WERI-Rb-1 (cell line): ENCODE measurements around the gene KCTD10.

Experiments
- DNase-seq: peaks from one replicate; pipeline ENCODE4 v3.0.0-alpha.2; 2020
- H3K27ac ChIP-seq: fragments of 250-450 bp; sonication (Bioruptor Pico); 2 replicates; pipeline ENCODE4 v1.5.1; 2020; ENCODE audit warnings: mild to moderate bottlenecking, moderate library complexity
- H3K27me3 ChIP-seq: fragments of 250-450 bp; sonication (Bioruptor Pico); 2 replicates; pipeline ENCODE4 v1.5.1; 2021; ENCODE audit warnings: mild to moderate bottlenecking, low read depth, moderate library complexity; ENCODE audit not compliant: insufficient read depth, severe bottlenecking
- H3K36me3 ChIP-seq: fragments of 250-450 bp; sonication (Bioruptor Pico); 2 replicates; pipeline ENCODE4 v1.5.1; 2020; ENCODE audit warnings: mild to moderate bottlenecking, moderate library complexity
- H3K4me3 ChIP-seq: 2 replicates; pipeline ENCODE4 v1.5.1; 2011; ENCODE audit warnings: low read depth, mild to moderate bottlenecking, control low read depth, low read length
- H3K9me3 ChIP-seq: fragments of 250-450 bp; sonication (Bioruptor Pico); 2 replicates; pipeline ENCODE4 v1.5.1; 2021; ENCODE audit warnings: mild to moderate bottlenecking, moderate library complexity; ENCODE audit not compliant: severe bottlenecking
- CTCF ChIP-seq: IDR thresholded peaks from 2 replicates; pipeline ENCODE4 v1.5.1; 2011; ENCODE audit warnings: low read depth, mild to moderate bottlenecking, control low read depth, inconsistent platforms, low read length

KCTD10 gene

GRCh38 chr12:109512608-109513007 is 35.5 kb upstream of the KCTD10 start:
- no peak for TF ChIP-seq CTCF
- H3K9me3 ChIP-seq = no peaks in the 10 kb centered on the region
- H3K4me3 ChIP-seq = no peak overlapping the region
- H3K27me3 ChIP-seq = no peaks in the 10 kb centered on the region
- peaks cover 47% of the 10 kb centered on the region for H3K36me3 ChIP-seq
- DNase-seq = no peak
- no peak overlapping the region for H3K27ac ChIP-seq

DNA sequence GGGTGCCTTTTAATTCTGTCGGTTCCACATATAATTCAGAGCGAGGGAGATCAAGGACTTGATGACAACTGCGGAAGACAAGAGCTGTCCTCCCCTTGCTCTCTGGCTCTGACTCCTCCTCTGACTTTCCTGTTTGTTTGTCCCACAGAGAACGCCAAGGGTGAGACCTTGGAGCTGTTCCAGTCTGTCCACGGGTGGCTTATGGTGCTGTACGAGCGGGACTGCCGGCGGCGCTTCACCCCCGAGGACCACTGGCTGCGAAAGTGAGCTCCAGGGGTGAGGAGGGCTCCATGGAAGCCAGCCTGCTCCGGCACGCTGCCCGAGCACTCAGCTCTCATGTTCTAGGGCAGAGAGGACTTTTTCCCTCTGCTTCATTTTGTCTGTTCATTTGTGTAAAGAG is 33.1 kb upstream of the KCTD10 start:
- Histone ChIP-seq H3K27me3 (no peaks in the 10 kb centered on the region), H3K9me3 (no peaks in the 10 kb centered on the region), H3K36me3 (peaks cover 54% of the 10 kb centered on the region), H3K4me3 (no peak overlapping the region), H3K27ac (no peak overlapping the region)
- no peak for DNase-seq
- TF ChIP-seq CTCF = no peak

DNA sequence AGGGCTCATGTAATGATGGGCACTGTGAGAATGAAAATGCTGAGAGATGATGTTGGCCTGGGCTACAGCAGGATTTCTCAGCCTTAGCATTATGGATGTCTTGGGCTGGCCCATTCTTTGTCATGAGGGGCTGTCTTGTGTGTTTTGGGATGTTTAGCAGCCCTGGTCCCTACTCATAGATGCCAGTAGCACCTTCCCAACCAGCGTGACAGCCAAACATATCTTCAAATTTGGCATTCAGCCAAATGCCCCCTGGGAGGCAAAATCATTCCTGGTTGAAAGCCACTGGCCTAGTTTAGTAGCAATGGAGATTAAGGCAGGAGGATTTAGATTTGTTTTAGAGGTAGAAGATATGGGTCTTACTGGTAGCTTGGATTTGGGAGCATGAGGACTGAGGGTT is 27.0 kb upstream of the KCTD10 start:
- Histone ChIP-seq H3K9me3 (no peaks in the 10 kb centered on the region), H3K27ac (no peak overlapping the region), H3K27me3 (no peaks in the 10 kb centered on the region), H3K36me3 (peaks cover 66% of the 10 kb centered on the region), H3K4me3 (no peak overlapping the region)
- TF ChIP-seq CTCF = no peak
- no peak for DNase-seq

- Histone ChIP-seq H3K27ac (no peak overlapping the region), H3K9me3 (no peaks in the 10 kb centered on the region), H3K4me3 (no peak overlapping the region), H3K36me3 (peaks cover 68% of the 10 kb centered on the region), H3K27me3 (no peaks in the 10 kb centered on the region)
- TF ChIP-seq CTCF = no peak
- DNase-seq = no peak
Observed at GRCh38 chr12:109503611-109504010, 26.5 kb upstream of the KCTD10 start.

- H3K27ac ChIP-seq = no peak overlapping the region
- no peaks in the 10 kb centered on the region for H3K27me3 ChIP-seq
- H3K36me3 ChIP-seq = peaks cover 62% of the 10 kb centered on the region
- H3K9me3 ChIP-seq = no peaks in the 10 kb centered on the region
- no peak overlapping the region for H3K4me3 ChIP-seq
- no peak for TF ChIP-seq CTCF
- DNase-seq = no peak
Observed at GRCh38 chr12:109502332-109502731, 25.2 kb upstream of the KCTD10 start.

DNA sequence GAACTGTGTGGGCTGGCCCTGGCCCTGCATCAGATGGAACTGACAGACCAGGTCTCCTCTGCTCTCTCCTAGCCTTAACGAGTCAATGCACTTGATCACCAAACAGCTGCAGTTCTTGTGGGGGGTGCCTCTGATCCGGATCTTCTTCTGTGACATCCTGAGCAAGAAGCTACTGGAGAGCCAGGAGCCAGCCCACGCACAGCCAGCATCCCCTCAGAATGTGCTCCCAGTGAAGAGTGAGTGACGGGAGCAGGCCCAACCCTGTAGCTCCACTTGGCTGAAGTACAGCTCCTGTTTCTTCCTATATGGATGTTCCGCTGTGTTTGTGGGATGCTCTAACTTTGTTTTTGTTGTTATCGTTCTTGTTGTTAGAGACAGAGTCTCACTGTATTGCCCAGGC is 24.2 kb upstream of the KCTD10 start:
- H3K4me3 ChIP-seq = no peak overlapping the region
- no peaks in the 10 kb centered on the region for H3K27me3 ChIP-seq
- DNase-seq = no peak
- no peaks in the 10 kb centered on the region for H3K9me3 ChIP-seq
- peaks cover 52% of the 10 kb centered on the region for H3K36me3 ChIP-seq
- no peak overlapping the region for H3K27ac ChIP-seq
- TF ChIP-seq CTCF = no peak
